Amygdala (tissue), 56 donors: ENCODE data around the gene AQR.
"Not testable (repeated sequence)": the region's sequence is repeated elsewhere in the genome, so short reads cannot be mapped to it uniquely, and the experiment has no call there.

Source experiments
- DNase-seq, 56 donors: peaks; one replicate each; lab custom pipeline; 2025; lab: John Stamatoyannopoulos, UW

Gene AQR

DNA sequence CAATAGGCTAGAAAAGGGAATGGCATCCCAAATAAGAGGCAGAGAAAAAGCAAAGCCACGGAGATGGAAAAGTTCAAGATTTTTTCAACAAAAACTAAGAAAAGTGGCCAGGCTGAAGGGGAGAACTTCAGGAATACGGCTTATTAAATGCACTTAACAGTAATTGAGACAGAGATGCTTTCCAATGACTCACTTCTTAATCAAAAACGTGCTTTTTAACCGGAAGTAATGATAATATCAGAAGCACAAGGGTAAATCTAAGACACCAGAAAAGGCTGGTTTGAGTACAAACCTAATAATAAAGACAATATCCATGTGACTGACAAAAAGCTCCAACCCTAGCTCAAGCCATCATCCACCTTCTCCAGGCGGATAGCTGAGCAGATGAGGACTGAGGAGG is 149.4 kb downstream of the AQR start:
- DNase-seq: no peak

DNA sequence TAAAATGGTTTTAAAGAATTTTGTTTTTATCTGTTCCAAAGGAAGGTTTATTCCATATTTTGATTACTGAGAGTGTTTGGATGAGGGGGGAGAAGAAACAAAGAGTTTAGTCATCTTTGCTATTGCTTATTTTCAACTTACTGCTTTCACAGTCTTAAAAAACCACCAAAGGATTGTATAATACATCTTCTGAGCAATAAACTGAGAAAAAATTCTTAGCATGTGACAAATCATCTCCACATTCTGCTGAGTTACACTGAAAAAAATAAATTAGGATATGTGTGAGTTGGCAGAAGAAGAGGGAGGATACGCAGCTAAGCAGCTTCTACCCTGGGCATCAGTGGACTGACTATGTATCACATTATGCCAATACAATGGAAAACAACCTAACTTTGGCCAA is 151.0 kb downstream of the AQR start:
- no peak for DNase-seq

DNA sequence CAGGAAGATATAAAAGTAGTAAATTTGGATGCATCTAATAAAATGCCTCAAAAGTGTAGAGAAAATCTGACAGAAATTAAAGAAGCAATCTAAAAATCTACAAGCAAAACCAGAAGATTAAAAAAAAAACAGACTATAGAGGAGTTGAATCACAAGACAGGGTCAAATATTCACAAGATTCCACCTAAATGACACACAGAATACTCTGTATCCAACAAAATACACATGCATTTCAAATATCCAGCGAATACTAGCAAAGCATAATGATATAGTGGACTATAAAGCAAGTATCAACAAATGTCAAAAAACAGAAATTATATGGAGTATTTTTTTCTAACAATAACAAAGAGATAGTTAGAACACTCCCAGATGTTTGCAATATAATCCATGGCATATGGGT is 153.7 kb downstream of the AQR start:
- no peak for DNase-seq

DNA sequence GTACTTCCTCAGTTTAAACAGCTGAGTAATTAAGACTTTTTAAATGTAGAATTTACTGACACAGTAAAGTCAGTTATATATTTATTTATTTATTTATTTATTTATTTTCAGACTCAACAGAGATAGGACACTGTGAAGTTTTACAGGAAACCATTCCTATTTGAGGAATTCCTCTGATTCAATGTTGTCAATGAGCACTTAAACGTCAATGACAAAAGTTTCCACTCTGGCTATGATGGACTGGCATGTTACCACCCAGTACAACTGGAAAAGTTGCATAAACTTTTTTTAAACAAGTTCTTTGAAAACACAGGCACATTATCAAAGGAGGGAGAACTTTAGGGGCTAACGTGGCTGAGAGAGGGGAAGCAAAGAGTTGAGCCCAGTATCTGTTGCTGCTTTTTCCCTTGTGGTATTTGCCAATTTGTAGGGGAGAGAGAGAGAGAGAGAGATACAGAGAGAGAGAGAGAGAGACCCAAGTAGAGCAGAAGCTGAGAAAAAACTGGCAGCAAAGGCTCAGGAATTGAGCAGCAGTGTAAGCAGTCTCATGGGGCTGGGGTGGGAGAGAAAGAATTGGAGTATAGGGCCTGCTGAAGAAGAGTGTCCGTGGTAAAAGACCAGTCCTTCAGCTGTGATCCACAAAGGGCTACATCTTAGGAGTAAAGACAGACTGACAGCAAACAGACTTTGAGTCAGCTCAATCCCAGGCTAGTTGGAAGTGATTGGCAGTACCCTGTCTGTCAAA is 155.9 kb downstream of the AQR start:
- no peak for DNase-seq

DNA sequence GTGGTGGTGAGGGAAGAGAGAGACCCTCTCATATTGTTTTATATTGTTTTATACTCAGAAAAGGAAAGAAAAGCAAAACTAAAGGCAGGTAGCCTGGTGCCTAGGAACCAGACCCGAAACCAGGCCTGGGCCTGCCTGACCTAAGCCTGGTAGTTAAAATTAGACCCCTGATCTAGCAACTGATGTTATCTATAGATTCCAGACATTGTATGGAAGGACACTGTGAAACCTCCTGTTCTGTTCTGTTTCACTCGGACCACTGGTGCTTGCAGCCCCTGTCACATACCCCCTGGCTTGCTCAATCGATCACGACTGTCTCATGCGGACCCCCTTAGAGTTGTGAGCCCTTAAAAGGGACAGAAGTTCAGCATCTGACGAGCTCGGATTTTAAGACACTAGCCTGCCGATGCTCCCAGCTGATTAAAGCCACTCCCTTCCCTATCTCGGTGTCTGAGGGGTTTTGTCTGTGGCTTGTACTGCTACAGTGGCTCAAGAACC is 156.6 kb downstream of the AQR start:
- DNase-seq: not testable (repeated sequence)

DNA sequence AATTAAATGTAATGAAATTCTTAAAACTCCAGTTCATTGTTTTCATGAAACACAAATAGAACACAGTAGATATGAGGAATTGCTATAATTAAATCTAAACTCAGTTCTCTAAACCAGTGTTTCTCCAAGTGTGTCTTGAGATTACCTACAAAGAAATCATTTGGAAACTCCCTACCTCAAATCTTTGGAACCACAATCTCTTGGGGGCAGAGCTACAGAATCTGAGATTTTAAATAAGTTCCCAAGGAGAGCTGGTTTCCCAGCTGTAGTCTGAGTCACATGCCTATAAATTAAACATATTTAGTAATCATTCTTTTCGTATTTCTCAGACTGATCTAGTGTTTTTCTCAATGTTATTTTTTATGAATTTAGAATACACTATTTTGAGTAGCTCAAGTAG is 157.2 kb downstream of the AQR start:
- DNase-seq: no peak

DNA sequence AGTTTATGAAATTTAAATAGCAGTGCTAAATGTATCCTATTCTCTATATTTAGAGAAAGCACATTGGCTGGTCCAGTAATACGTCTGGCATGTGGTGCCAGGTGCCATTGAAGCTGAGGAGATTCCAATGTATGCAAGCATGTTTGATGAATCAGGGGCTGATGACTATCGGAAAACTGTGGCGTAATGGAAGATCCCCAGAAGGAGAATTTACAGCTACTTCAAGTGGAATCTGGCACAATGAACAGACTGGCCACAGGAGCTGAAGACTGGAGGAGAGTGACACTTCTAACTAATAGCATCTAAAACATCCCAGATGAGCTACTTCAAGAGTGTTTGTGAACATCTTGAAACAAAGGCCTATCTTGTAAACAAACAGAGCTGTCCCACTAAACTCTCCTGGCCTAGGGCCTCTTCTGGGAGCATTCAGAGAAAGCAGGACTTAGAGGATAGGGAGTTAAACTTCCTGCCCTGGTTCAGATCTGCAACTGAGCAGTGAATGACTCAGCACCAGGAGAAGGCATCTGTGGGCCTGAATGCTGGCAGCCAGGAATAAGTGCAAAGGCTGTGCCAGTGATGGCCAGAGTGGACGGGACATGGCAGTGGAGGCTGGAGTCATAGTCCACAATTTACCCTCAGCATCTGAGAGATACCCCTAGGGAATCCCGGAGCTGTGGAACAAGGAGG is 159.0 kb downstream of the AQR start:
- DNase-seq: no peak

DNA sequence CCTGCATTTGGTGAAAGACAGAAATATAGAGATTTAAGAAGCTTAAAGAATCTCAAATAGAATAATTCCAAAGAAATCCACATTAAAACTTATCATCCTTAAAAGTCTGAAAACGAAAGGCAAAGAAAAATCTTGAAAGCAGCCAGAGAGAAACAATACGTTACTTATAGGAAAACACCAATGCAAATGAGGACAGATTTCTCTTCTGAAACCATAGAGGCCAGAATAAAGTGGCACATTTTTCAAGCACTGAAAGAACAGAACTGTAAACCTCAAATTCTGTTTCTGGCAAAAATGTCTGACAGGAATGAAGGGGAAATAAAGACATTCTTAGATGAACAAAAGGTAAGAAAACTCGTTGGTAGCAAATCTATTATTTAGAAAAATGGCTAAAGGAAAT is 160.4 kb downstream of the AQR start:
- DNase-seq: no peak

DNA sequence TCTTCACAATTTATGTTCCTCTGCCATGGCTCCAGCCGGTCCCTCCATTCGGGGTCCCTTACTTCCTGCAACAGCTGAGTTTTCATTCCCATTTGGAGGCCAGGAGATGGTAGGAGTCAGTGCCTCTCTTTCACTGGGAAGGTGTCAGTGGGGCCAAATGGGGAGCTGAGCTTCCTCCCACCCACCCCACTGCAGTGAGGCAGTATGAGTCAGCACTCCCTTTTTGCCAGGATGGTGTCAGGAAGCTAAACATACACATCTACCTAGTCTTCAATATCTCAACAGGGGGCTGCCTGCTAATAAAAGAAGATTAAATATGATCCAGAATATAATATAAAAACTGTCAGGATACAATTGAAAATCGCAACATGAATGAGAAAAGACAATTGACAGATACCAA is 161.5 kb downstream of the AQR start:
- DNase-seq: no peak

DNA sequence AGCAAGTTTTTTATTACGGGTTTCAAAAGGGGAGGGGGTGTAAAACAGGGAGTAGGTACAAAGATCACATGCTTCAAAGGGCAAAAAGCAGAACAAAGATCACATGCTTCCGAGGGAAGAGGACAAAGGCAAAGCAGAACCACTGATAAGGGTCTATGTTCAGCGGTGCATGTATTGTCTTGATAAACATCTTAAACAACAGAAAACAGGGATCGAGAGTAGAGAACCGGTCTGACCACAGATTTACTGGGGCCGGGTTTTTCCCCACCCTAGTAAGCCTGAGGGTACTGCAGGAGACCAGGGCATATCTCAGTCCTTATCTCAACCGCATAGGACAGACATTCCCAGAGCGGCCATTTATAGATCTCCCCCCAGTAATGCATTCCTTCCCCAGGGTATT is 162.3 kb downstream of the AQR start:
- DNase-seq: not testable (repeated sequence)

DNA sequence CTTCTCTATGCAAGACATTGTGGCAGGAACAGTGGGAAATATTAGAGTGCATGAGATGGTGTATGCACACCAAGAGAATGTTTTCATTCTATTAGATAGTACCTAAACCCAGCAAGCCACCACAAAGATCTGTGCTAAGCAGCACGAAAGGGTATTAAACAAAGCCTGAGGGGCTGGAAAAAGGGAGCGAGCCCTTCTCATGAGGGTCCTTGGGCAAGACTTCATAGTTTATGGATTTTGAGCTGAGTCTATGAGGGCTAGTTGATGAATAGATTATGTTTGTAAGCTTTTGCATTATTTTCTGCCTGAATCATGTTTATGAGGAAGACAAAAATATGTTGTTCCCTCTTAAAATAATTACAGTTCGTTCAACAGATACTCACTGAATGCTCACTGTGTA is 164.8 kb downstream of the AQR start:
- no peak for DNase-seq

DNA sequence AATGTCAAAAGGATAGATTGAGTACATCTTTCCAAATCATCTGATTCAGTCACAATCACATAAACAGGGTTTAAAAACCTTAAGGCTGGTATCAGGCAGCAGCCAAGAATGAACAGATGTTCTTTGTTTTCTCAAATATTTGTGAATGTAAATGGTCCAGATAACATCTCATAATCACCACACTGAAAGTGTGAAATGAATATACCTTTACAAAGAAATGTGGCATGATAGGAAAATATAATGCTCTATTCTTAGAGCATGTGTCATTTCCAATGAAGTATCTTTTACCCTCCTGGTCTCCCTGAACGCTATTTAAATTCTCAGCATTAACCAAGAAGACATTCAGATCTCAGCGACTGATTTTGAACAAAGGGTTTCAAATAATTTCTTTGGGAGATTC is 165.4 kb downstream of the AQR start:
- DNase-seq: no peak

DNA sequence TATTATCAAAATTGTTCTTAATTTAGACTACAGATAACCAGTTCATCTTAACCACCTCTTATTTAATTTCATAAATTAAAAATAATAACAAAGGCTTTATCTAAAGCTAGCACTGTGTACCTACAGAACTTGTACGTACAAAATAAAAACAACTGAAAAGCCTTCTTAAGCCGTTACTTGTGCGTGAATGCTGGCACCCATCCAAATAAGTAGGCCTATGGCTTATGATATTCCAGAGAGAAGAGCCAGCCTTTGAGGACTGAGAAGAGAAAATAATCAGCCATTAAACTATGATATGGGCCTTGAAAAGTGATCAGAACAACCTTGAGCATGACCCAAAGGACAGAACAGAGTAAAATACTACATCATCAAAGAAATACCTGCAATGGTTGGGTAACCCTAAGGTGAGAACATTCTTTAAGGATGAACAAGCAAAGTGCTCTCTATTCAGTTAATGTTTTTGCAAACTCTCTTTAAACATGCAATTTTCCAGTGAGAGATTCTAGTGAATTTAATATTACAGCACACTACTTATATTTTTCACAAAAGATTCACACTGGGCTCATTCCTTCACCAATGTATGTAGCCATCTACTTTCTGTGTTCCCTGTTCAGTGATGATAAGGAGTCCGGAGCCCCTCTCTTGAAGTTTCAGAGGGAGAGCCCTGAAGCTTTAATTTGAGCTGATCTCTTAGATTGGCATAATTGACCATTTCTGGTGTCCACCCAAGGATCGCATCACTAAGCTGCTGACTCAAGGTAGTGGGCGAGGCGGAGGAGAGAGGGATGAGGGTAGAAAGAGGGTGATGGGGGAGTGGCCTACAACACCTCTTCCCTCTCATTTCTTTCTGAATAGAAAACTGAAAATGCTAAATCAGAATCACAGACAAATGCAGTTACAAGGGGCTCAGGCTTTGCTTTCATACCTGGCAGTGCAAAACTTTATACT is 166.5 kb downstream of the AQR start:
- no peak for DNase-seq

DNA sequence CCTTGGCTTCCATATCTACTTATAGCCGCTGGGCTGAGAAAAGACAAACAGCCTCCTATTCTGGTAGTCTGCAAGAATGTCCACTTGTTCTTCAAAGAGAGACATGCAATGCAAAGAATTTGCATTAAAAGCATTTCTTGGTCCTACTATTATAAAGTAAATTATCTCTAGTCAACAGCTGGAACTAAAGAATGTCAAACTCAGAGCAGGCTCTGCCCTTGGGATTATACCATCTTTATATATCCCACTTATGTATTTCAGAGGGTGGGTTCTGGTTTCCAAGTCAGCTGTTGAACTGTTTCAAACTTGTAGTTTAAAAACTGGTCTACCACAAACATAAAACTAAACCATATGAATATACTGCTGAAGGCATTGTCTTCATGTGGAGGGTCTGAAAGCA is 167.2 kb downstream of the AQR start:
- DNase-seq: no peak
